Lower leg skin (tissue), 3 donors: ENCODE results near the gene PLK3.
"Not testable (repeated sequence)": the region's sequence is repeated elsewhere in the genome, so short reads cannot be mapped to it uniquely, and the experiment has no call there.

Source experiments
- POLR2A ChIP-seq, 2 donors: fragments of 450-650 bp; IDR thresholded peaks; one replicate each; pipeline ENCODE4 v1.6.1; 2016 to 2017; ENCODE audit warnings: antibody characterized with exemption in 2 of 2, mild to moderate bottlenecking in 1 of 2, moderate library complexity in 1 of 2
- TF ChIP-seq, protein P1 (sequence below), 3 donors: fragments of 450-650 bp; IDR thresholded peaks; one replicate each; pipeline ENCODE4 v1.5.1; 2016; ENCODE audit warnings: antibody characterized with exemption in 3 of 3, mild to moderate bottlenecking in 3 of 3, moderate library complexity in 2 of 3

DNA sequence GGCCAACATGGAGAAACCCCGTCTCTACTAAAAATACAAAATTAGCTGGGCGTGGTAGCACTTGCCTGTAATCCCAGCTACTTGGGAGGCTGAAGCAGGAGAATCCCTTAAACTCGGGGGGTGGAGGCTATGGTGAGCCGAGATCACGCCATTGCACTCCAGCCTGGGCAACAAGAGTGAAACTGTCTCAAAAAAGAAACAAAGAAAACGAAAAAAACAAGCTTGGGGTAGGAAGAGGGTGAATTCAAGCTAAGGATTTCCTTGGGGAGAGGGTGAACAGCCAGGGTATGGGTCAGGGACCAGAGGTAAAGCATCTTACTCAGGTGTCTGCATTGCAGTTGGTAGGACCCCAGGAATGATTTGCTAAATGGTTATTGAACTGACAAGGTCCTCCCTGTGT is 33.8 kb upstream of the PLK3 start:
- TF ChIP-seq, protein P1, sequence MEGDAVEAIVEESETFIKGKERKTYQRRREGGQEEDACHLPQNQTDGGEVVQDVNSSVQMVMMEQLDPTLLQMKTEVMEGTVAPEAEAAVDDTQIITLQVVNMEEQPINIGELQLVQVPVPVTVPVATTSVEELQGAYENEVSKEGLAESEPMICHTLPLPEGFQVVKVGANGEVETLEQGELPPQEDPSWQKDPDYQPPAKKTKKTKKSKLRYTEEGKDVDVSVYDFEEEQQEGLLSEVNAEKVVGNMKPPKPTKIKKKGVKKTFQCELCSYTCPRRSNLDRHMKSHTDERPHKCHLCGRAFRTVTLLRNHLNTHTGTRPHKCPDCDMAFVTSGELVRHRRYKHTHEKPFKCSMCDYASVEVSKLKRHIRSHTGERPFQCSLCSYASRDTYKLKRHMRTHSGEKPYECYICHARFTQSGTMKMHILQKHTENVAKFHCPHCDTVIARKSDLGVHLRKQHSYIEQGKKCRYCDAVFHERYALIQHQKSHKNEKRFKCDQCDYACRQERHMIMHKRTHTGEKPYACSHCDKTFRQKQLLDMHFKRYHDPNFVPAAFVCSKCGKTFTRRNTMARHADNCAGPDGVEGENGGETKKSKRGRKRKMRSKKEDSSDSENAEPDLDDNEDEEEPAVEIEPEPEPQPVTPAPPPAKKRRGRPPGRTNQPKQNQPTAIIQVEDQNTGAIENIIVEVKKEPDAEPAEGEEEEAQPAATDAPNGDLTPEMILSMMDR (IDR thresholded peaks at IDR 0.05), result not testable (repeated sequence)
- not testable (repeated sequence) for TF ChIP-seq POLR2A (IDR thresholded peaks at IDR 0.05)
